Ovary (tissue), 9 donors: ENCODE data around the gene DDA1. TPM values are rescaled to one million over a fixed set of nuclear protein-coding genes. Genes with fewer than 3 reads are reported as not detected.
A peak's percentile ranks its signal among the peaks of the same experiment; 100 is the strongest.

ENCODE experiments used
- DNase-seq, 5 donors: peaks; one replicate each; pipeline ENCODE4 v3.0.0-alpha.2; 2019 to 2020
- H3K27ac ChIP-seq, 2 donors: fragments of 200-600 bp; one replicate each; pipeline versions ENCODE4 v1.5.1 to v1.8.0; 2019 to 2022
- H3K27me3 ChIP-seq: fragments of 200-600 bp; one replicate; pipeline ENCODE4 v1.8.0; 2022
- H3K36me3 ChIP-seq: fragments of 200-600 bp; sonication (generic); one replicate; pipeline ENCODE4 v1.5.1; 2019
- H3K4me1 ChIP-seq: one replicate; pipeline ENCODE4 v1.8.1; 2013; ENCODE audit warnings: mild to moderate bottlenecking, moderate library complexity; ENCODE audit not compliant: insufficient read depth
- H3K4me3 ChIP-seq: fragments of 200-600 bp; sonication (generic); one replicate; pipeline ENCODE4 v1.5.1; 2017
- H3K9me3 ChIP-seq, 2 donors: fragments of 200-600 bp in 1 of 2; sonication (generic) in 1 of 2; one replicate each; pipeline versions ENCODE4 v1.5.1 to v1.8.1; 2013 to 2019; ENCODE audit warnings: mild to moderate bottlenecking in 1 of 2, moderate library complexity in 1 of 2
- EP300 ChIP-seq: sonication (generic); formaldehyde crosslinking; IDR thresholded peaks from one replicate; pipeline ENCODE4 v1.6.1; 2017; ENCODE audit warnings: antibody characterized with exemption
- POLR2A ChIP-seq: fragments of 450-650 bp; IDR thresholded peaks from one replicate; pipeline ENCODE4 v1.6.1; 2017; ENCODE audit warnings: antibody characterized with exemption, mild to moderate bottlenecking, moderate library complexity
- WGBS, 3 donors: extraction: QIAGEN DNeasy Blood & Tissue Kit in 1 of 3; methylation state at CpG; one replicate each; pipeline versions ENCODE4 v1.1.5 to v1.1.7; 2013 to 2017; 5-methylcytosine and 5-hydroxymethylcytosine counted together
- intact Hi-C, 4 donors: fragments of 100-400 bp; cut with DNase I; formaldehyde crosslinking; loops; one replicate each; pipeline versions ENCODE4 v1.11.0 to v1.15.1; 2022 to 2023
- polyA plus RNA-seq, 2 donors: library from polyadenylated mRNA; stranded (reverse); fragments of 200-250 nt in 1 of 2; fragments of 350-450 nt in 1 of 2; fragmentation: Illumina TruSeq in 1 of 2; extraction: RNeasy Lipid Tissue Mini Kit (QIAGEN cat#74804) in 1 of 2; gene quantifications; one replicate each; pipeline ENCODE4 v1.2.3, GENCODE V29; 2013 to 2014
- total RNA-seq, 7 donors: library from RNA; depleted of rRNA in 2 of 7; stranded (reverse); fragments of >200 nt in 2 of 7; fragmentation: NEBNext Ultra II Directional in 3 of 7; extraction: Animal tissue kit (Norgen Biotek cat#: 25700) in 3 of 7; gene quantifications; one replicate each; pipeline versions ENCODE4 v1.1.0 to v1.2.4, GENCODE V29; 2016 to 2023
- TF ChIP-seq, protein P1 (sequence below), 3 donors: fragments of 450-650 bp in 2 of 3; fragments of 200-600 bp in 1 of 3; IDR thresholded peaks; one replicate each; pipeline versions ENCODE4 v1.5.1 to v1.8.0; 2016 to 2022; ENCODE audit warnings: antibody characterized with exemption in 3 of 3, mild to moderate bottlenecking in 1 of 3
- donor health status: DM: no; HTN: no; CAD: no; lungs with moderate emphysema.
- donor health status: DM: no; HTN: no; CAD: no.
- donor health status: Bipolar disorder and iron deficiency.
- donor health status: DM: yes; HTN: yes; CAD: no.
- donor health status: DM: no; HTN: no; CAD: no.
- donor health status: DM: yes; HTN: yes; CAD: no.

The DDA1 gene
- total and polyA plus RNA-seq, 9 donors: 6.3 to 32.6 (median 20.2) TPM

DNA sequence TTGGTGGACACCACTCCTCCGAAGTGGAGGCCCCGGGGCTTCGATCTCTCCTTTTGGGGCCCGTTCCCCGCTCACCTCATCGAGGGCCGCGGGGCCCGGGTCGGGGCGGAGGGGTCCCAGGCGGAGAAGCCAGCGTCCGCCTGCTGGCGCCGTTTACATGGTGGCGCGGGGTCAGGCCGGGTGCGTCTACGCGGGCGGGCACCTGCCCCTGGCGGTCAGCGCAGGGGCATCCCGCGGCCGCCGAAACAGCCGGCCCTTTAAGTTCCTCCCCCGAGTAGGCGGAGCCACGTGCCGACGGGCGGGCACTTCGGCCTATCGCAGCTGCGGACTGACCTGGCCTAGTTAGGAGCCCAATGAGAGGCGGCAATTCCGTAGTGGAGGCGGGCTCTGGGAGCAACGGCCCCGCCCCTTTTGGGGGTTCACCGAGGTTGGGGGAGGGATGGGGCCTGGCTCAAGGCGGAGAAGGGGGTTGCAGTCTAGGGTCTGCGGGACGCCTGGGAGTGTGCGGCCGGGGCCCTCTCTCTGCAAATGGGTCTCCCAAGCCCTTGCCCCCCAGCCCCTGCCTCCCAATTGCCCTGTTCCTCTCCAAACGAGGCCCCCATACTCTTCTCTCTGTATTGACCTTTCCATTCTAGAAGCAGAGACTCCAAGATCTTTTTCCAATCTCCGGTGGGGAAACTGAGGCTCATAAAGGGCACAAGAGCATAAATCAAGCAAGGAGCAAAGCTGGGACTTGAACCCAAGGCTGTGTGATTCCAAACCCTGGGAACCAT lies 6.0 kb upstream of the DDA1 start, which contains the start of gene ABHD8:
Gene ABHD8 (minus strand): TSS at position 259 of the 773 bp plus-strand sequence. CDS start 1,809 bp downstream, outside the sequence.
- peak within 1 kb of the TSS; percentile 50 to 59 for H3K27ac ChIP-seq
- intact Hi-C loops: no loop called here

DNA sequence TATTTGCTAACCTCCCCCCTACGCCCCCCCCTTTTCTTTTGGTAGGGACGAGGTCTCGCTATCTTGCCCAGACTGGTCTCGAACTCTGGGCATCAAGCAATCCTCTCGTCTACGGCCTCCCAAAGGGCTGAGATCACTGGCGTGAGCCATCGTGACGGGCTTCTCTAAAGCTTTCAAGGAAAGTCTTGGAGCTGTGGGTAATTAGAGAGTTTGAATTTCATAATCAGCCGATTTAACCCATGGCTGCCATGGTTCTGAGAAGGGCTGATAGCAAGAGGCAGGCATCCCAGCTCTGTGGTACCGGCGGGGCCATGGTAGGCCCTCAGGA lies 5.5 kb upstream of the DDA1 start:
- intact Hi-C loops: no loop called here
- Histone ChIP-seq H3K36me3 (no peaks in the 10 kb centered on the region), H3K27ac (peak overlapping the region in 1 of 2 donors; percentile 59), H3K4me1 (peaks cover 7% of the 10 kb centered on the region), H3K27me3 (no peaks in the 10 kb centered on the region), H3K4me3 (peak overlapping the region; percentile 65), H3K9me3 (no peaks in the 10 kb centered on the region)
- no peak for TF ChIP-seq POLR2A
- no peak for TF ChIP-seq EP300
- peak in 2 of 5 donors; percentile 46 to 56 for DNase-seq
- 33 to 42% (median 33%) methylated on average over 12 of the region's 12 CpGs for WGBS, 3 donors

More for the DNA sequence above, 6.0 kb upstream of the DDA1 start, which contains the start of gene ABHD8:
- H3K4me1 ChIP-seq: peaks cover 7% of the 10 kb centered on the region
- peak; percentile 31 for TF ChIP-seq POLR2A
- no peak for TF ChIP-seq EP300
- TF ChIP-seq, protein P1, sequence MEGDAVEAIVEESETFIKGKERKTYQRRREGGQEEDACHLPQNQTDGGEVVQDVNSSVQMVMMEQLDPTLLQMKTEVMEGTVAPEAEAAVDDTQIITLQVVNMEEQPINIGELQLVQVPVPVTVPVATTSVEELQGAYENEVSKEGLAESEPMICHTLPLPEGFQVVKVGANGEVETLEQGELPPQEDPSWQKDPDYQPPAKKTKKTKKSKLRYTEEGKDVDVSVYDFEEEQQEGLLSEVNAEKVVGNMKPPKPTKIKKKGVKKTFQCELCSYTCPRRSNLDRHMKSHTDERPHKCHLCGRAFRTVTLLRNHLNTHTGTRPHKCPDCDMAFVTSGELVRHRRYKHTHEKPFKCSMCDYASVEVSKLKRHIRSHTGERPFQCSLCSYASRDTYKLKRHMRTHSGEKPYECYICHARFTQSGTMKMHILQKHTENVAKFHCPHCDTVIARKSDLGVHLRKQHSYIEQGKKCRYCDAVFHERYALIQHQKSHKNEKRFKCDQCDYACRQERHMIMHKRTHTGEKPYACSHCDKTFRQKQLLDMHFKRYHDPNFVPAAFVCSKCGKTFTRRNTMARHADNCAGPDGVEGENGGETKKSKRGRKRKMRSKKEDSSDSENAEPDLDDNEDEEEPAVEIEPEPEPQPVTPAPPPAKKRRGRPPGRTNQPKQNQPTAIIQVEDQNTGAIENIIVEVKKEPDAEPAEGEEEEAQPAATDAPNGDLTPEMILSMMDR (IDR thresholded peaks at IDR 0.05): peak; percentile 71 to 94 (median 91)
- no peaks in the 10 kb centered on the region for H3K27me3 ChIP-seq
- peak; percentile 98 to 99 (median 98) for DNase-seq
- WGBS, 3 donors: 1% methylated on average over 25 to 52 of the region's 52 CpGs
- H3K9me3 ChIP-seq: no peaks in the 10 kb centered on the region
- H3K36me3 ChIP-seq: no peaks in the 10 kb centered on the region
- H3K4me3 ChIP-seq: peak within 1 kb of the TSS; percentile 65

DNA sequence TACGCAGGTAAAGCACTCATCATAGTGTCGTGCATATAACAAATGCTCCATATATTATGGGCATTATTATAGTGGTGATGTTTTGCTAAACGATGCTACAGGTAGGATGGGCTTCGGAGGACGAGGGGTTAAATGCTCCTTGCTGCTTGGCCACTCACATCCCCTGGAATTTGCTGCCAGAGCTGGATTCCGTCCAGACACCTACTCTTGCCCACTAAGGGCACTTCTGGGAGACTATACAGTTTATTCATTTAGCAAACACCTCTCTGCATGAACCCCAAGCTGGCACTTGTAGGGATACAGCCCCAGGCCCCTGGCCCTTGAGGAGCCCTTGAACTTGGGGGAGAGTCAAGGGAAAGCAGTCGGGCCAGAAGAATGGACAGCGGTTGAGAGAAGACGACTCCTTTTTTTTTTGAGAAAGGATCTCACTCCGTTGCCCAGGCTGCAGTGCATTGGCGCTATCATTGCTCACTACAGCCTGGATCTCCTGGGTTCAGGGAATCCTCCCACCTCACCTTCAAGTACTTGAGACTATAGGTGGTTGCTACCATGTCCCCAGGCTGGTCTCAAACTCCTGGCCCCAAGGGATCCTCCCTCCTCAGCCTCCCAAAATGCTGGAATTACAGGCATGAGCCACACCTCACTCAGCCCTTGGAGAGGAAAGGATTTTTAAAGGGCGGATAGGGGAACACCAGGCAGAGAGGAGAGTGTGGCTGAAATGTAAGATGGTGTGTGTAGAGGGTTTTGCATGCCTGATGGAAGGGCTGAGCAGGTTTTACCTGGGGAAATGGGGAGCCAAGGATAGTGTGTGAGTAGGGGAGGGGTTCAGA lies 4.8 kb upstream of the DDA1 start:
- TF ChIP-seq POLR2A (no peak), EP300 (no peak)
- TF ChIP-seq, protein P1 (IDR thresholded peaks at IDR 0.05): no peak
- no peak overlapping the region for H3K4me3 ChIP-seq

DNA sequence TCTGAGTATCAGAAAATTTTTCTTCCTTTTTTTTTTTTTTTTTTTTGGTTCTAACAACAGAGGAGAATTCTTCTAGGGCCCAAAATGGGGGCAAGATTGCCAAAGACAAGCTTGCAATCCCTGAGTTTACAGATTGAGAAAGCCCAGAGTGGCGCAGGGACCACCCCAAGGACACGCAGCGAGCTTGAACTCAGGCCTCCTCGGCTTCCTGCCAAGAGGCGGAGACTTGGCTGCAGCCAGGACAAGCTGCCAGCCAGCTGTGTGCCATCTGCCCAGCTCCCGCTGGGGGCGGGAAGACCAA lies 4.2 kb upstream of the DDA1 start:
- no peaks in the 10 kb centered on the region for H3K27me3 ChIP-seq
- H3K4me3 ChIP-seq: peak overlapping the region; percentile 61
- peak overlapping the region in 1 of 2 donors; percentile 73 for H3K27ac ChIP-seq
- H3K4me1 ChIP-seq: peaks cover 9% of the 10 kb centered on the region
- TF ChIP-seq POLR2A (no peak), EP300 (no peak)
- TF ChIP-seq, protein P1 (IDR thresholded peaks at IDR 0.05): no peak
- no peaks in the 10 kb centered on the region for H3K9me3 ChIP-seq
- 0 to 2% (median 1%) methylated on average over 7 of the region's 7 CpGs for WGBS, 3 donors
- intact Hi-C loops: no loop called here
- no peaks in the 10 kb centered on the region for H3K36me3 ChIP-seq
- no peak for DNase-seq

More for the DNA sequence above, 4.8 kb upstream of the DDA1 start:
- 36 to 50% (median 41%) methylated on average over 12 of the region's 12 CpGs for WGBS, 3 donors
- H3K36me3 ChIP-seq: no peaks in the 10 kb centered on the region
- no peaks in the 10 kb centered on the region for H3K9me3 ChIP-seq
- peak overlapping the region in 1 of 2 donors; percentile 73 for H3K27ac ChIP-seq
- peak in 2 of 5 donors; percentile 24 to 56 for DNase-seq
- H3K4me1 ChIP-seq: peaks cover 9% of the 10 kb centered on the region
- H3K27me3 ChIP-seq: no peaks in the 10 kb centered on the region
- intact Hi-C loops: no loop called here
